Stimulated activated CD8-positive, alpha-beta memory T cell treated with anti-CD3 and anti-CD28 coated beads, Interleukin-12 subunit alpha, Interleukin-12 subunit beta, amount 100 ng/mL, for 24 hours (primary cell): ENCODE measurements around the gene ERN2.
"Not testable (repeated sequence)": the region's sequence is repeated elsewhere in the genome, so short reads cannot be mapped to it uniquely, and the experiment has no call there.

Source experiments
- DNase-seq: peaks from one replicate; pipeline ENCODE4 v3.0.0-alpha.2; 2020; ENCODE audit errors: extremely low read depth

Gene ERN2

GRCh38 chr16:23722613-23723240 is 9.7 kb upstream of the ERN2 start:
- not testable (repeated sequence) for DNase-seq

GRCh38 chr16:23716484-23716883 is 3.5 kb upstream of the ERN2 start:
- no peak for DNase-seq

GRCh38 chr16:23711785-23712184 is 1.2 kb downstream of the ERN2 start:
- DNase-seq: no peak

GRCh38 chr16:23710504-23710903 is 2.5 kb downstream of the ERN2 start:
- no peak for DNase-seq

GRCh38 chr16:23710008-23710407 is 3.0 kb downstream of the ERN2 start:
- DNase-seq: no peak

GRCh38 chr16:23709536-23709935 is 3.5 kb downstream of the ERN2 start:
- no peak for DNase-seq

GRCh38 chr16:23706439-23706838 is 6.6 kb downstream of the ERN2 start:
- DNase-seq: no peak

- no peak for DNase-seq
Measured at GRCh38 chr16:23705517-23705902, 7.5 kb downstream of the ERN2 start.

GRCh38 chr16:23704772-23705516 is 8.1 kb downstream of the ERN2 start:
- DNase-seq: no peak

GRCh38 chr16:23702951-23703350 is 10.1 kb downstream of the ERN2 start:
- no peak for DNase-seq

GRCh38 chr16:23701045-23701444 is 12.0 kb downstream of the ERN2 start:
- DNase-seq: no peak

GRCh38 chr16:23700509-23700908 is 12.5 kb downstream of the ERN2 start:
- no peak for DNase-seq

GRCh38 chr16:23700093-23700492 is 12.9 kb downstream of the ERN2 start:
- DNase-seq: no peak

GRCh38 chr16:23699100-23699499 is 13.9 kb downstream of the ERN2 start:
- no peak for DNase-seq

- no peak for DNase-seq
Measured at GRCh38 chr16:23695756-23696155, 17.3 kb downstream of the ERN2 start.

GRCh38 chr16:23694644-23695373 is 18.2 kb downstream of the ERN2 start:
- DNase-seq: no peak

GRCh38 chr16:23694265-23694643 is 18.8 kb downstream of the ERN2 start:
- no peak for DNase-seq

- DNase-seq: no peak
Measured at GRCh38 chr16:23692190-23692837, 20.7 kb downstream of the ERN2 start.

- DNase-seq: no peak
Measured at GRCh38 chr16:23691483-23692189, 21.4 kb downstream of the ERN2 start.

- DNase-seq: no peak
Measured at GRCh38 chr16:23690771-23691482, 22.1 kb downstream of the ERN2 start.
